ENCODE results near the gene CACFD1. TPM values are rescaled to one million over a fixed set of nuclear protein-coding genes. Genes with fewer than 3 reads are reported as not detected.

The CACFD1 gene
- total RNA-seq, 1 donor from 2014 or later, result 12.8 TPM

- DNase-seq, result no peak
These were observed 6.2 kb downstream of the CACFD1 start for GRCh38 chr9:133465984-133466383.

GRCh38 chr9:133467101-133467500 lies 7.3 kb downstream of the CACFD1 start:
- DNase-seq, result no peak

GRCh38 chr9:133468374-133468773 lies 8.6 kb downstream of the CACFD1 start:
- no peak for DNase-seq

GRCh38 chr9:133468777-133469421 lies 9.1 kb downstream of the CACFD1 start:
- DNase-seq, result no peak

- DNase-seq, result no peak
These were observed 10.7 kb downstream of the CACFD1 start for GRCh38 chr9:133470427-133470924.

- DNase-seq, result no peak
These were observed 11.2 kb downstream of the CACFD1 start for GRCh38 chr9:133470988-133471387.

- no peak for DNase-seq
These were observed 11.9 kb downstream of the CACFD1 start for GRCh38 chr9:133471551-133472276.

GRCh38 chr9:133472277-133472645 lies 12.5 kb downstream of the CACFD1 start:
- no peak for DNase-seq

- DNase-seq, result no peak
These were observed 13.1 kb downstream of the CACFD1 start for GRCh38 chr9:133472753-133473378.

- DNase-seq, result no peak
These were observed 14.0 kb downstream of the CACFD1 start for GRCh38 chr9:133473743-133474142.

GRCh38 chr9:133474215-133474614 lies 14.4 kb downstream of the CACFD1 start:
- no peak for DNase-seq

GRCh38 chr9:133474853-133475252 lies 15.1 kb downstream of the CACFD1 start:
- no peak for DNase-seq

GRCh38 chr9:133475292-133476012 lies 15.7 kb downstream of the CACFD1 start:
- DNase-seq, result no peak

GRCh38 chr9:133476036-133476931 lies 16.5 kb downstream of the CACFD1 start:
- no peak for DNase-seq

- DNase-seq, result no peak
These were observed 17.2 kb downstream of the CACFD1 start for GRCh38 chr9:133476941-133477340.

- DNase-seq, result no peak
These were observed 17.7 kb downstream of the CACFD1 start for GRCh38 chr9:133477461-133477860.

- DNase-seq, result peak; percentile 67
These were observed 18.4 kb downstream of the CACFD1 start for GRCh38 chr9:133477992-133478850.

GRCh38 chr9:133478851-133479711 lies 19.3 kb downstream of the CACFD1 start, which contains the start of gene SLC2A6:
Gene SLC2A6, minus strand, starts transcription at chr9:133479099. Its CDS starts 40 bp downstream, at chr9:133479059.
- DNase-seq, result peak; percentile 84

GRCh38 chr9:133483611-133484010 lies 23.8 kb downstream of the CACFD1 start:
- DNase-seq, result no peak

Measured in dermis blood vessel endothelial cell (primary cell).